Keratinocyte (primary cell): ENCODE results near the gene NOS1AP. TPM values are rescaled to one million over a fixed set of nuclear protein-coding genes. Genes with fewer than 3 reads are reported as not detected.

ENCODE experiments used
- DNase-seq: peaks from one replicate; pipeline ENCODE4 v3.0.0-alpha.2; 2011; ENCODE audit warnings: low read depth, missing footprints, low spot score
- FAIRE-seq: peaks from 2 replicates; lab custom pipeline; 2011; peaks lifted over from hg19 to GRCh38; lab: Jason Lieb, UNC
- H2AFZ ChIP-seq: 2 replicates; pipeline ENCODE4 v1.6.0; 2012; ENCODE audit warnings: low read length, control low read depth, inconsistent platforms; ENCODE audit not compliant: control insufficient read depth
- H3K27ac ChIP-seq: 2 replicates; pipeline ENCODE4 v1.5.1; 2011; ENCODE audit warnings: low read length; ENCODE audit not compliant: control insufficient read depth, insufficient read depth
- H3K27me3 ChIP-seq: 3 replicates; pipeline ENCODE4 v1.6.0; 2011; ENCODE audit warnings: low read length; ENCODE audit not compliant: control insufficient read depth, insufficient read depth; ENCODE audit errors: extremely low read depth
- H3K36me3 ChIP-seq, 2 experiments: 2 replicates in 1 of 2; 3 replicates in 1 of 2; pipeline ENCODE4 v1.5.1; 2011; ENCODE audit warnings: low read length in 2 of 2, mild to moderate bottlenecking in 1 of 2; ENCODE audit not compliant: control insufficient read depth in 2 of 2, insufficient read depth in 2 of 2; ENCODE audit errors: extremely low read depth in 1 of 2
- H3K4me1 ChIP-seq: 3 replicates; pipeline ENCODE4 v1.5.1; 2011; ENCODE audit warnings: low read length; ENCODE audit not compliant: control insufficient read depth, insufficient read depth; ENCODE audit errors: extremely low read depth
- H3K4me2 ChIP-seq: 3 replicates; pipeline ENCODE4 v1.6.0; 2011; ENCODE audit warnings: low read depth, low read length; ENCODE audit not compliant: control insufficient read depth, insufficient read depth; ENCODE audit errors: extremely low read depth
- H3K4me3 ChIP-seq, 3 experiments: fragments of 200-600 bp in 1 of 3; sonication (generic) in 1 of 3; 2 replicates in 2 of 3; 3 replicates in 1 of 3; pipeline ENCODE4 v1.5.1; 2011 to 2016; ENCODE audit warnings: low read length in 3 of 3, mild to moderate bottlenecking in 3 of 3, control low read depth in 2 of 3, inconsistent platforms in 1 of 3, low read depth in 1 of 3, mixed read lengths in 1 of 3, mixed run types in 1 of 3, moderate library complexity in 1 of 3; ENCODE audit not compliant: control insufficient read depth in 2 of 3, insufficient read depth in 2 of 3; ENCODE audit errors: extremely low read depth in 1 of 3
- H3K79me2 ChIP-seq: 2 replicates; pipeline ENCODE4 v1.6.0; 2012; ENCODE audit warnings: low read length; ENCODE audit not compliant: control insufficient read depth, insufficient read depth
- H3K9ac ChIP-seq: 3 replicates; pipeline ENCODE4 v1.6.0; 2011; ENCODE audit warnings: low read length; ENCODE audit not compliant: control insufficient read depth, insufficient read depth; ENCODE audit errors: extremely low read depth
- H3K9me1 ChIP-seq: 3 replicates; pipeline ENCODE4 v1.6.0; 2011; ENCODE audit warnings: low read length; ENCODE audit not compliant: control insufficient read depth, insufficient read depth; ENCODE audit errors: extremely low read depth
- H3K9me3 ChIP-seq: 2 replicates; pipeline ENCODE4 v1.5.1; 2012; ENCODE audit warnings: low read depth, low read length; ENCODE audit not compliant: control insufficient read depth
- H4K20me1 ChIP-seq: 3 replicates; pipeline ENCODE4 v1.6.0; 2011; ENCODE audit warnings: low read length; ENCODE audit not compliant: control insufficient read depth, insufficient read depth; ENCODE audit errors: extremely low read depth
- CTCF ChIP-seq, 3 experiments: IDR thresholded peaks in 1 of 3; conservative IDR thresholded peaks in 1 of 3; optimal IDR thresholded peaks in 1 of 3; 2 replicates in 2 of 3; 3 replicates in 1 of 3; pipeline versions ENCODE3 to v1.5.1; 2011; ENCODE audit warnings: low read length in 3 of 3, mild to moderate bottlenecking in 3 of 3, moderate library complexity in 2 of 3, control low read depth in 1 of 3, inconsistent platforms in 1 of 3; ENCODE audit not compliant: insufficient read depth in 2 of 3; ENCODE audit errors: extremely low read depth in 1 of 3
- EZH2 ChIP-seq: IDR thresholded peaks from one replicate; pipeline ENCODE4 v1.6.1; 2012; ENCODE audit warnings: inconsistent platforms, mild to moderate bottlenecking, low read length, moderate library complexity
- dilution Hi-C: fragments of 300-500 bp; cut with MboI; formaldehyde crosslinking; loops from one replicate; pipeline ENCODE4 v1.7.0; 2020; ENCODE audit warnings: low sequenced_read_pairs; ENCODE audit not compliant: extremely low pct_ligation_motif_present
- polyA plus RNA-seq, 5 experiments: library from polyadenylated mRNA; depleted of rRNA in 3 of 5; stranded (reverse) in 3 of 5; stranded (forward) in 1 of 5; unstranded in 1 of 5; fragments of >200 nt; gene quantifications; 1 replicate in 1 of 5; 2 replicates in 3 of 5; 3 replicates in 1 of 5; pipeline versions ENCODE4 v1.2.1 to v1.2.3, GENCODE V29; 2011 to 2012; ENCODE audit warnings: missing spikeins in 2 of 5, low read depth in 1 of 5, low replicate concordance in 1 of 5

Gene NOS1AP
- polyA plus RNA-seq, 1 donor (not counting 4 experiments of a cell fraction or from before 2014, with no cell fraction given) = not detected

GRCh38 chr1:162072740-162073139 is 3.2 kb downstream of the NOS1AP start:
- no peaks in the 10 kb centered on the region for H3K36me3 ChIP-seq
- no peaks in the 10 kb centered on the region for H3K9me3 ChIP-seq
- H3K4me2 ChIP-seq = no peak overlapping the region
- no peaks in the 10 kb centered on the region for H3K9me1 ChIP-seq
- peaks cover 7% of the 10 kb centered on the region for H3K4me1 ChIP-seq
- no peak overlapping the region for H3K4me3 ChIP-seq
- TF ChIP-seq CTCF (optimal IDR thresholded peaks at IDR 0.05 in 1 of 3, IDR thresholded peaks at IDR 0.05 in 1 of 3, conservative IDR thresholded peaks at IDR 0.05 in 1 of 3; ENCODE audit: extremely low read depth in 1 of 3, insufficient read depth in 2 of 3, low read length in 3 of 3) = no peak
- TF ChIP-seq EZH2 = no peak
- peaks cover 27% of the 10 kb centered on the region for H3K27me3 ChIP-seq
- no peak overlapping the region for H2AFZ ChIP-seq
- FAIRE-seq (no peak), DNase-seq (no peak)
- no peak overlapping the region for H3K9ac ChIP-seq
- dilution Hi-C loops = no loop called here
- no peaks in the 10 kb centered on the region for H3K79me2 ChIP-seq
- H4K20me1 ChIP-seq = no peaks in the 10 kb centered on the region
- H3K27ac ChIP-seq = no peak overlapping the region

- H3K79me2 ChIP-seq = no peaks in the 10 kb centered on the region
- H3K36me3 ChIP-seq = no peaks in the 10 kb centered on the region
- H3K9ac ChIP-seq = no peak overlapping the region
- H3K4me1 ChIP-seq = peaks cover 3% of the 10 kb centered on the region
- no peak overlapping the region for H2AFZ ChIP-seq
- H4K20me1 ChIP-seq = no peaks in the 10 kb centered on the region
- DNase-seq (no peak), FAIRE-seq (no peak)
- no peak overlapping the region for H3K4me2 ChIP-seq
- dilution Hi-C loops = no loop called here
- no peaks in the 10 kb centered on the region for H3K9me1 ChIP-seq
- peaks cover 27% of the 10 kb centered on the region for H3K27me3 ChIP-seq
- no peak overlapping the region for H3K4me3 ChIP-seq
- no peaks in the 10 kb centered on the region for H3K9me3 ChIP-seq
- no peak for TF ChIP-seq EZH2
- TF ChIP-seq CTCF (optimal IDR thresholded peaks at IDR 0.05 in 1 of 3, IDR thresholded peaks at IDR 0.05 in 1 of 3, conservative IDR thresholded peaks at IDR 0.05 in 1 of 3; ENCODE audit: extremely low read depth in 1 of 3, insufficient read depth in 2 of 3, low read length in 3 of 3) = no peak
- H3K27ac ChIP-seq = no peak overlapping the region
Measured at GRCh38 chr1:162074276-162075005, 5.0 kb downstream of the NOS1AP start.
